Smooth muscle cell (in vitro differentiated cells): Measurements from ENCODE around the gene ARGLU1. TPM values are rescaled to one million over a fixed set of nuclear protein-coding genes. Genes with fewer than 3 reads are reported as not detected.

Experiments used
- DNase-seq: peaks from one replicate; lab custom pipeline; 2025; ENCODE audit not compliant: unreplicated experiment; lab: John Stamatoyannopoulos, UW
- H2AFZ ChIP-seq: fragments of 200-600 bp; sonication (generic); 2 replicates; pipeline ENCODE4 v1.6.0; 2016; ENCODE audit warnings: antibody characterized with exemption, low read depth, mild to moderate bottlenecking
- H3F3A ChIP-seq: fragments of 200-600 bp; sonication (generic); 2 replicates; pipeline ENCODE4 v1.6.0; 2017; ENCODE audit warnings: antibody characterized with exemption, low read depth
- H3K27ac ChIP-seq: fragments of 200-600 bp; sonication (generic); 2 replicates; pipeline ENCODE4 v1.5.1; 2016; ENCODE audit warnings: low read depth, mild to moderate bottlenecking
- H3K27me3 ChIP-seq: fragments of 200-600 bp; sonication (generic); 2 replicates; pipeline ENCODE4 v1.6.1; 2016; ENCODE audit warnings: low read depth, mild to moderate bottlenecking
- H3K36me3 ChIP-seq: fragments of 200-600 bp; sonication (generic); 2 replicates; pipeline ENCODE4 v1.5.1; 2016; ENCODE audit warnings: low read depth
- H3K4me1 ChIP-seq: fragments of 200-600 bp; sonication (generic); 2 replicates; pipeline ENCODE4 v1.5.1; 2016; ENCODE audit warnings: low read depth
- H3K4me2 ChIP-seq: fragments of 200-600 bp; sonication (generic); 2 replicates; pipeline ENCODE4 v1.6.0; 2016; ENCODE audit warnings: mild to moderate bottlenecking
- H3K4me3 ChIP-seq: fragments of 200-600 bp; sonication (generic); 2 replicates; pipeline ENCODE4 v1.5.1; 2016; ENCODE audit warnings: mild to moderate bottlenecking
- H3K79me2 ChIP-seq: fragments of 200-600 bp; sonication (generic); 2 replicates; pipeline ENCODE4 v1.6.0; 2016; ENCODE audit warnings: low read depth, mild to moderate bottlenecking
- H3K9ac ChIP-seq: fragments of 200-600 bp; sonication (generic); 2 replicates; pipeline ENCODE4 v1.6.0; 2016; ENCODE audit warnings: low read depth
- H3K9me3 ChIP-seq: fragments of 200-600 bp; sonication (generic); replicated peaks from 2 replicates; pipeline ENCODE4 v1.5.1; 2016; ENCODE audit warnings: low read depth
- H4K20me1 ChIP-seq: fragments of 200-600 bp; sonication (generic); 2 replicates; pipeline ENCODE4 v1.6.0; 2016; ENCODE audit warnings: low read depth
- CTCF ChIP-seq: fragments of 200-600 bp; sonication (generic); IDR thresholded peaks from 2 replicates; pipeline ENCODE4 v1.5.1; 2017; ENCODE audit warnings: borderline replicate concordance, mild to moderate bottlenecking, antibody characterized with exemption; ENCODE audit not compliant: insufficient read depth, poor library complexity, severe bottlenecking
- WGBS: methylation state at CpG from one replicate; pipeline ENCODE4 v1.1.7; 2016; ENCODE audit warnings: low lambda C conversion rate; 5-methylcytosine and 5-hydroxymethylcytosine counted together
- polyA plus RNA-seq: library from polyadenylated mRNA; unstranded; fragments of >200 nt; fragmentation: Nextera tagmentation; extraction: Ambion mirVana; gene quantifications from 2 replicates; pipeline ENCODE4 v1.2.1, GENCODE V29; 2016
- total RNA-seq: library from RNA; depleted of rRNA; stranded (reverse); fragments of >200 nt; gene quantifications from 2 replicates; pipeline ENCODE4 v1.2.3, GENCODE V29; 2014

ARGLU1 gene
- total and polyA plus RNA-seq, 2 experiments from 2014 or later: 36.5 to 43.6 TPM

- no peaks in the 10 kb centered on the region for H3F3A ChIP-seq
- no peak overlapping the region for H3K4me2 ChIP-seq
- H3K4me1 ChIP-seq: peaks cover 71% of the 10 kb centered on the region
- peaks cover 99% of the 10 kb centered on the region for H3K79me2 ChIP-seq
- H3K4me3 ChIP-seq: no peak overlapping the region
- no peak overlapping the region for H3K9ac ChIP-seq
- peak overlapping the region; percentile 87 for H3K27ac ChIP-seq
- no peaks in the 10 kb centered on the region for H3K9me3 ChIP-seq
- DNase-seq: no peak
- 79% methylated on average over 1 of the region's 1 CpG for WGBS
- H4K20me1 ChIP-seq: peaks cover 27% of the 10 kb centered on the region
- H3K36me3 ChIP-seq: no peaks in the 10 kb centered on the region
- no peak overlapping the region for H2AFZ ChIP-seq
- no peak for TF ChIP-seq CTCF
- H3K27me3 ChIP-seq: no peaks in the 10 kb centered on the region
Observed at GRCh38 chr13:106527445-106527801, 40.5 kb downstream of the ARGLU1 start.

GRCh38 chr13:106526738-106527444 lies 41.0 kb downstream of the ARGLU1 start:
- 90% methylated on average over 8 of the region's 8 CpGs for WGBS
- H3F3A ChIP-seq: no peaks in the 10 kb centered on the region
- H3K9me3 ChIP-seq: no peaks in the 10 kb centered on the region
- no peak for TF ChIP-seq CTCF
- no peak for DNase-seq
- H3K79me2 ChIP-seq: peaks cover 99% of the 10 kb centered on the region
- H2AFZ ChIP-seq: no peak overlapping the region
- no peak overlapping the region for H3K9ac ChIP-seq
- H3K4me3 ChIP-seq: no peak overlapping the region
- peak overlapping the region; percentile 63 for H3K27ac ChIP-seq
- H3K36me3 ChIP-seq: no peaks in the 10 kb centered on the region
- H3K4me1 ChIP-seq: peaks cover 70% of the 10 kb centered on the region
- no peak overlapping the region for H3K4me2 ChIP-seq
- peaks cover 30% of the 10 kb centered on the region for H4K20me1 ChIP-seq
- no peaks in the 10 kb centered on the region for H3K27me3 ChIP-seq

GRCh38 chr13:106525865-106526264 lies 42.1 kb downstream of the ARGLU1 start:
- no peak for DNase-seq
- Histone ChIP-seq H3F3A (no peaks in the 10 kb centered on the region), H2AFZ (no peak overlapping the region), H3K9ac (no peak overlapping the region), H4K20me1 (peaks cover 30% of the 10 kb centered on the region), H3K4me1 (peaks cover 71% of the 10 kb centered on the region), H3K79me2 (peaks cover 99% of the 10 kb centered on the region), H3K27me3 (no peaks in the 10 kb centered on the region), H3K27ac (peak overlapping the region; percentile 63), H3K4me2 (peak overlapping the region; percentile 23), H3K9me3 (no peaks in the 10 kb centered on the region), H3K4me3 (no peak overlapping the region), H3K36me3 (no peaks in the 10 kb centered on the region)
- TF ChIP-seq CTCF: no peak
- WGBS: 70% methylated on average over 3 of the region's 3 CpGs

- no peak overlapping the region for H3K4me2 ChIP-seq
Observed at GRCh38 chr13:106524108-106524507, 43.8 kb downstream of the ARGLU1 start.

More at GRCh38 chr13:106524108-106524507, 43.8 kb downstream of the ARGLU1 start:
- H3K9me3 ChIP-seq: no peaks in the 10 kb centered on the region
- H3F3A ChIP-seq: peaks cover 4% of the 10 kb centered on the region
- no peak for TF ChIP-seq CTCF
- DNase-seq: no peak
- H3K36me3 ChIP-seq: no peaks in the 10 kb centered on the region
- WGBS: 88% methylated on average over 2 of the region's 2 CpGs
- no peaks in the 10 kb centered on the region for H3K27me3 ChIP-seq
- no peak overlapping the region for H3K9ac ChIP-seq
- no peak overlapping the region for H3K27ac ChIP-seq
- H4K20me1 ChIP-seq: peaks cover 29% of the 10 kb centered on the region
- H3K4me3 ChIP-seq: no peak overlapping the region
- peaks cover 69% of the 10 kb centered on the region for H3K4me1 ChIP-seq
- H2AFZ ChIP-seq: no peak overlapping the region
- H3K79me2 ChIP-seq: peaks cover 99% of the 10 kb centered on the region
